ENCODE results near the gene CFAP46.

CFAP46 gene

GRCh38 chr10:132784866-132785722, 157.3 kb downstream of the CFAP46 start:
- Histone ChIP-seq H2BK15ac (ENCODE audit: low read length) (no peak overlapping the region), H3K9ac (ENCODE audit: low read depth, low read length, poor library complexity) (no peak overlapping the region), H3K4me2 (ENCODE audit: insufficient read depth, low read length, poor library complexity, severe bottlenecking) (peak overlapping the region; percentile 77), H2BK5ac (ENCODE audit: low read length) (no peak overlapping the region), H3K9me3 (replicated peaks in 1 of 2; ENCODE audit: control insufficient read depth in 2 of 2, insufficient read depth in 1 of 2, low read depth in 1 of 2, low read length in 2 of 2) (peaks cover 0 to 16% of the 10 kb centered on the region in 2 donors), H3K27me3 (ENCODE audit: control insufficient read depth in 3 of 3, insufficient read depth in 3 of 3, low read depth in 1 of 3, low read length in 3 of 3) (peaks cover 48 to 86% (median 61%) of the 10 kb centered on the region in 3 experiments), H3K27ac (replicated peaks; ENCODE audit: low read length) (no peak overlapping the region), H2AK5ac (ENCODE audit: low read depth, low read length) (peak overlapping the region; percentile 94), H2BK12ac (ENCODE audit: low read length) (no peak overlapping the region), H2BK120ac (ENCODE audit: low read depth, low read length) (no peak overlapping the region), H2AFZ (ENCODE audit: low read length) (peak overlapping the region; percentile 85), H3K4ac (ENCODE audit: low read length) (no peak overlapping the region), H3K79me1 (ENCODE audit: low read depth, low read length) (no peaks in the 10 kb centered on the region), H3K18ac (ENCODE audit: low read length) (peak overlapping the region; percentile 83), H4K8ac (ENCODE audit: low read depth, low read length) (no peak overlapping the region), H3K4me1 (ENCODE audit: control insufficient read depth in 2 of 2, insufficient read depth in 1 of 2, low read depth in 1 of 2, low read length in 2 of 2) (peaks cover 0 to 18% of the 10 kb centered on the region in 2 donors), H4K91ac (ENCODE audit: low read depth, low read length, poor library complexity) (no peak overlapping the region), H3K36me3 (replicated peaks in 1 of 2; ENCODE audit: control insufficient read depth in 2 of 2, insufficient read depth in 2 of 2, low read length in 2 of 2) (peaks cover 0 to 18% of the 10 kb centered on the region in 2 donors), H3K4me3 (ENCODE audit: low read length in 2 of 2) (peak overlapping the region in 1 of 2 donors; percentile 46), H3K14ac (ENCODE audit: low read length) (no peak overlapping the region), H3K23ac (ENCODE audit: low read depth, low read length, poor library complexity) (peak overlapping the region; percentile 55)
- no peak for DNase-seq (ENCODE audit: low spot score)
- WGBS, 2 donors (ENCODE audit: extremely low coverage in 2 of 2, insufficient read length in 2 of 2, insufficient replicate concordance in 1 of 2) = no CpG with 5 or more reads among the region's 111 CpGs

DNA sequence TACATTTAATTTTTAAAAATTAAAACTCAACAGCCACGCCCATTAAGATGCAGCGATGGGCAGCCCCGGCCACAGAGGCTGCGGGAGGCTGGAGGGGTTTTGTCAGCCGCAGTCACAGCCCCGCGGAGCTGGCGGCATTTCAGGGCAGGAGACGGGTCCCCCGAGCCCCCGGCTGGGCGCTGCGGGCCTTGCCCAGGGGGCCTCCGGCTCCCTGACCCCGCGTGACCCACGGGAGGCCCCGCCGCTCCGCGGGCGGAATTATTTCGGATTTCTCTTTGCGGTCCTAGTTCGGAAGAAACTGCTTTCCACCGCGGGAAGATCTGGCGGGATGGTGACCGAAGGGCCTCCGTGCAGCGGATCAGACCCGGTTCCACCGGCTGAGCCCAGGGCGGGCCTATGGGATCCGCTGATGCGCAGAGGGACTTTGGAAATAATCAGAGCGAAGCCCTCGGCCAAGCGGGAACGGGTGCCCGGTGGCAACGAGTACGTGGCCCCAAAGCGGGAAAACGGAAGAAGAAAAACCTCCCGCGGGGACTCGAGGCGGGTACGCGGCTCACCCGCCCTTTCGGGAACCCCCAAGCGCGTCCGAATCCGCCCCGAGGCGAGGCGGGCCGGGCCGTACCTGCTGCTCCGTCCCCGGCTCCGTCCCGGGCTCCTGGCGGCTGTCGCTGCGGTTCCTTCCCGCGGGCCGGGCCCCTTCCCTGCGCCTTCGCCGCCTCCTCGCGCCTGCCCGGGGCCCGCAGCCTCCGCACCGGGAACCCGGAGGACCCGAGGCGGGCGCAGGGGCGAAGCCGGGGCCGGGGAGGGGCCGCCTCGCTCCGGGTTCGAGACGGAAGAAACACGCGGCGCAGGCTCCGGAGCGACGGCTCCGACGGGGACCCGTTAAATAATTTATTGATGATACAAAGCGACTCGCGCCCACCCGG, 158.2 kb downstream of the CFAP46 start:
- Histone ChIP-seq H3K27me3 (ENCODE audit: control insufficient read depth in 3 of 3, insufficient read depth in 3 of 3, low read depth in 1 of 3, low read length in 3 of 3) (peaks cover 47 to 77% (median 52%) of the 10 kb centered on the region in 3 experiments), H2BK12ac (ENCODE audit: low read length) (no peak overlapping the region), H2AFZ (ENCODE audit: low read length) (no peak overlapping the region), H3K18ac (ENCODE audit: low read length) (peak overlapping the region; percentile 83), H4K91ac (ENCODE audit: low read depth, low read length, poor library complexity) (no peak overlapping the region), H3K23ac (ENCODE audit: low read depth, low read length, poor library complexity) (no peak overlapping the region), H4K8ac (ENCODE audit: low read depth, low read length) (no peak overlapping the region), H3K79me1 (ENCODE audit: low read depth, low read length) (no peaks in the 10 kb centered on the region), H3K4me3 (ENCODE audit: low read length in 2 of 2) (no peak overlapping the region), H3K9me3 (replicated peaks in 1 of 2; ENCODE audit: control insufficient read depth in 2 of 2, insufficient read depth in 1 of 2, low read depth in 1 of 2, low read length in 2 of 2) (peaks cover 0 to 16% of the 10 kb centered on the region in 2 donors), H3K4me2 (ENCODE audit: insufficient read depth, low read length, poor library complexity, severe bottlenecking) (peak overlapping the region; percentile 18), H3K27ac (replicated peaks; ENCODE audit: low read length) (no peak overlapping the region), H3K9ac (ENCODE audit: low read depth, low read length, poor library complexity) (no peak overlapping the region), H2BK15ac (ENCODE audit: low read length) (peak overlapping the region; percentile 75), H2BK5ac (ENCODE audit: low read length) (no peak overlapping the region), H2BK120ac (ENCODE audit: low read depth, low read length) (no peak overlapping the region), H3K4me1 (ENCODE audit: control insufficient read depth in 2 of 2, insufficient read depth in 1 of 2, low read depth in 1 of 2, low read length in 2 of 2) (peaks cover 0 to 10% of the 10 kb centered on the region in 2 donors), H2AK5ac (ENCODE audit: low read depth, low read length) (peak overlapping the region; percentile 94), H3K14ac (ENCODE audit: low read length) (no peak overlapping the region), H3K36me3 (replicated peaks in 1 of 2; ENCODE audit: control insufficient read depth in 2 of 2, insufficient read depth in 2 of 2, low read length in 2 of 2) (peaks cover 0 to 18% of the 10 kb centered on the region in 2 donors), H3K4ac (ENCODE audit: low read length) (no peak overlapping the region)
- WGBS, 2 donors (ENCODE audit: extremely low coverage in 2 of 2, insufficient read length in 2 of 2, insufficient replicate concordance in 1 of 2) = no CpG with 5 or more reads among the region's 106 CpGs
- no peak for DNase-seq (ENCODE audit: low spot score)

DNA sequence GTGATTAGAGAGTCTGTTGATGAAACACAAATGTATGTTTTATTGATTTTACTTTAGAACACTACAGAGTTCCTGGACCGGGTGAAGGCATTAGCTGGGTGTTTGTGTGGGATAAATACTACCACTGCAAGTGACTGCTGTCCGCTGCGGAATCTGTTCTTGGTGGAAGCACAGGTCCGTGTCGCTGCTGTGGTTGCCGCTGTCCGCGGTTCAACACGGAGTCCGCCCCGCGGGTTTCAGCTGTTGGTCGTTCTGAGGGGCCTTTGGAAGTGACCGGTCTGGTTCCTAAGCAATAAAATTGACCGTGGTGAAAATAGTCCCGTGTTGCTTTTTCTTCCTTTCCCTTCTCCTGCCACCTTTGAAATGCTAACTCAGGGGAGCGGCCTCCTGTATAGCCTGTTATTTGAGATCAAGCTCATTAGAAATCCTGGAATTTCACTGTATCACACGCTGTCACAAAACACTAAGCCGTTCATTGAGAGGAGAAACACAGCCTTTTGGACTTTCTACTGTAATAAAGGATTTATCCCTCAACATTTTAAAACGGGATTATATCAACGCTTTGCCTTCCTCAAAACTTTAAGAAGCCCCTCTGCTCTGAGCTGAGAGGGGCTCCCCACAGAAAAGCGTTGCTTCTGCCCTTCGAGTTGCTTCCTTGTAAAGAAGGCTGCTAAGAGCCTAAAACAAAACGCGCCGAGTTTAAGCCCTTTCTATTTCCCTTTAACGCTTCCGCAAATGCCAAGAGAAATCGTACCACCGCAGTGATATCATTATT, 159.0 kb downstream of the CFAP46 start:
- no peak overlapping the region for H2BK5ac ChIP-seq (ENCODE audit: low read length)
- no peak overlapping the region for H3K23ac ChIP-seq (ENCODE audit: low read depth, low read length, poor library complexity)
- H3K79me1 ChIP-seq (ENCODE audit: low read depth, low read length) = no peaks in the 10 kb centered on the region
- H4K8ac ChIP-seq (ENCODE audit: low read depth, low read length) = no peak overlapping the region
- no peak overlapping the region for H2BK15ac ChIP-seq (ENCODE audit: low read length)
- H3K4me2 ChIP-seq (ENCODE audit: insufficient read depth, low read length, poor library complexity, severe bottlenecking) = no peak overlapping the region
- H3K4me1 ChIP-seq (ENCODE audit: control insufficient read depth in 2 of 2, insufficient read depth in 1 of 2, low read depth in 1 of 2, low read length in 2 of 2) = peaks cover 0 to 4% of the 10 kb centered on the region in 2 donors
- no peak overlapping the region for H2AK5ac ChIP-seq (ENCODE audit: low read depth, low read length)
- no CpG with 5 or more reads among the region's 30 CpGs for WGBS, 2 donors (ENCODE audit: extremely low coverage in 2 of 2, insufficient read length in 2 of 2, insufficient replicate concordance in 1 of 2)
- no peak overlapping the region for H2BK120ac ChIP-seq (ENCODE audit: low read depth, low read length)
- peaks cover 0 to 18% of the 10 kb centered on the region in 2 donors for H3K36me3 ChIP-seq (replicated peaks in 1 of 2; ENCODE audit: control insufficient read depth in 2 of 2, insufficient read depth in 2 of 2, low read length in 2 of 2)
- H2BK12ac ChIP-seq (ENCODE audit: low read length) = no peak overlapping the region
- peaks cover 0 to 16% of the 10 kb centered on the region in 2 donors for H3K9me3 ChIP-seq (replicated peaks in 1 of 2; ENCODE audit: control insufficient read depth in 2 of 2, insufficient read depth in 1 of 2, low read depth in 1 of 2, low read length in 2 of 2)
- no peak overlapping the region for H3K4ac ChIP-seq (ENCODE audit: low read length)
- no peak overlapping the region for H3K4me3 ChIP-seq (ENCODE audit: low read length in 2 of 2)
- no peak overlapping the region for H3K27ac ChIP-seq (replicated peaks; ENCODE audit: low read length)
- no peak overlapping the region for H2AFZ ChIP-seq (ENCODE audit: low read length)
- H3K14ac ChIP-seq (ENCODE audit: low read length) = no peak overlapping the region
- H3K9ac ChIP-seq (ENCODE audit: low read depth, low read length, poor library complexity) = no peak overlapping the region
- peak; percentile 31 for DNase-seq (ENCODE audit: low spot score)
- no peak overlapping the region for H4K91ac ChIP-seq (ENCODE audit: low read depth, low read length, poor library complexity)
- H3K18ac ChIP-seq (ENCODE audit: low read length) = no peak overlapping the region
- H3K27me3 ChIP-seq (ENCODE audit: control insufficient read depth in 3 of 3, insufficient read depth in 3 of 3, low read depth in 1 of 3, low read length in 3 of 3) = peaks cover 40 to 68% (median 44%) of the 10 kb centered on the region in 3 experiments

All from neuronal stem cell (in vitro differentiated cells).